GM18858 (cell line): ENCODE data around the gene CA10.

Experiments used
- ATAC-seq: cut with Tn5 transposase; IDR thresholded peaks from one replicate; pipeline ENCODE4 v1.9.1; 2021; ENCODE audit not compliant: unreplicated experiment

Gene CA10

DNA sequence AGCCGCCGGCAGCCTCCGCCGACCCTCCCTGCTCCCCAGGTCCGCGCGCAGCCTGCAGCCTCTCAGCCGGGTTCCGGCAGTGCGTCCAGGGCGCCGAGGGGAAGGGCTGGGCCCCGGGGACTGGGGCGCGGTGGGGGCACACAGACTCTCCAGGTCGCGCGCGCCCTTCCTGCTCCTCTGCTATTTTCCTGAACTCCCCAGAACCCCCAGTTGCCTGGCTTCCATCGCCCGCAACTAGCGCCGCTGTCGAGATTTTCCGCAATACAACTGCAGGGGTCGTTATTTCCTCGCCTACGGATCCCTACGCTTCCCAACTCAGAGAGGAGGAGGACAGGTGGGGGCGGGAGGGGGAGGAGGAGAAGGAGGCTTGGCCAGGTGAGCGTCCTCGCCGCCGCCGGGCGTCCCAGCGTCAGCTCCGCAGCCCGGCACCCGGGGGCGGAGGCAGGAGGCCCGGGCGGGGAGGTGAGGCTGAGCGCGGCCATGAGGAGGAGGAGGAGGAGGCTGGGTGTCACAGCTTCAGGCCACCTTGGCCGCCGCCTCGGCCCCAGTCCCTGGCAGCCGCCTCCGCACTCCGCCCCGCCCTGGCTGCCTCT lies at the start of gene CA10:
Gene CA10, minus strand, starts transcription at position 265 of the 593 bp plus-strand sequence.
- ATAC-seq: no peak

DNA sequence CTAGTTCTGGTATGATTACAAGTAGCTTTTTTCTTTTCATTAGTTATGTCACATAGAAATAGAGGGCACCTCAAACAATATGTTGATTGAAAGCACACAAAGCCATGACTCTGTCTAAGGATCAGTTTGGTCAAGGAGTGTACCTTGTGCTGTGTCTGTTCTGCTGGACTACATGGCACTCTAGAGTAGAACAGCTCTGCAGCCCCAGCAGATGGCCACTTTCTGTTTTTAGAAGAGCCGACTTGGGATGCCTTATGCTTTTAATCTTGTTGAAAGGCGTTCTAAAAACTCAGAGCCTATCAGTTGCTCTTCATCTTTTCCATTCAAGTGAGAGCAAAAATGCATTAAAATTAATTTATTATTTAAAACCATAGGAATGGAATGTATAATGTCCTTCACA lies 49.3 kb upstream of the CA10 start:
- ATAC-seq: no peak

DNA sequence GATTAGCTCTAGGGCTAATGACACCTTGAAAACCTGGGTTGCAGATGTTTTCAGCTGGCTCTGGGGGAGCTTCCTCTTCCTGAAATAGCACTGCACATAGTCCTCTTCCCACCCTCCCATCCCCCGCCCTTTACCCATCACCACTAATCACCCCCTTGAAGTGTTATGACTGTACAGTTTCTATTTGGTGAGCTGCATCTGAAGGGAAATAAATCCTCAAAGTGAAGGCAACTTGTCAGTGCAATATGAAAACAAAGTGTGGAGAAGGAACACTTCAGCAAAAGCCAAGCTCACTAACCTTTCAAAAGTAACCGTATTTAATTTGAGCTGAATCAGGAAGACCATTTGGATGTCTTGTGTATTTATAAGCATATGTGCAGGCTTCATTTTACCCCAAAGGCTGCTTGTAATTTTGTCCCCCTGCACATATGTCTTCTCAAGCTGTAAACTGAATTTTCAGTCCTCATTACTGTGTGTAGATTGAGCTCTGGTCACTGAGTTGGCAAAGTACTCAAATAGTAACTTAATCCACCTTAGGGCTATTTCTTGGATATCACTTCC lies 44.1 kb upstream of the CA10 start:
- no peak for ATAC-seq

DNA sequence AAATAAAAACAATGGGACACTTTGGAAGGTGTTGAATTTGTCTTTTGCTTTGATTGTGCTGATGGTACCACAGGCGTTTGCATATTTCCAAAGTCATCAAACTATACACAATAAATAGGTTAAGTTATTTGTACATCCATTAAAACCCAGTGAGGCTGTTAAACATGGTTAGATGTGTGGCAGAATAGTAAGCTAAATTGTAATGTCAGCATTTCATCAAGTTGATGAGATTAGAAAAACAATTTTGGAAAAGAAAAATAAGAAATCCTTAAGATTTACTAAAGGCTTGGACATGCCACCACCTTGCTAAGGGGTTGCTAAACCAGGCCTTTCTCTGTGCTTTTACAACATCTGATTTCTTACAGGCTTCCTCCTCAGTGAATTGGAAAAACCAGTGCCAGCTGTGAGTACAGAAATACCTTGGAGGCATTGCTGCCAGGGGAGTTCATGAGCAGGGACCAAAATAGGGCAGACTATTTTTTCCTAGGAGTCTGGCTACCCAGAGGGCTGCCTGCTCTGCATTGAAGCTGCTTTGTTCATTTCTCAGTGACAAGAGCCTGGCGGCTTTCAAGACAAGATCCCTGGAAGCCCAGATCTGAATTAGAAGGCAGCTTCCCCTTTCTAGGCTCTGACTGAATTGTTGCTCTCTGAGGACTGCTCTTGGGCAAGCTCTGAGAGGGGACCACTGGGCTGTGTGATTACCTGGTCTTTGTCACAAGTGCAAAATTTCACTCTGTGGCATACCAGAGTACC lies 43.4 kb upstream of the CA10 start:
- no peak for ATAC-seq

DNA sequence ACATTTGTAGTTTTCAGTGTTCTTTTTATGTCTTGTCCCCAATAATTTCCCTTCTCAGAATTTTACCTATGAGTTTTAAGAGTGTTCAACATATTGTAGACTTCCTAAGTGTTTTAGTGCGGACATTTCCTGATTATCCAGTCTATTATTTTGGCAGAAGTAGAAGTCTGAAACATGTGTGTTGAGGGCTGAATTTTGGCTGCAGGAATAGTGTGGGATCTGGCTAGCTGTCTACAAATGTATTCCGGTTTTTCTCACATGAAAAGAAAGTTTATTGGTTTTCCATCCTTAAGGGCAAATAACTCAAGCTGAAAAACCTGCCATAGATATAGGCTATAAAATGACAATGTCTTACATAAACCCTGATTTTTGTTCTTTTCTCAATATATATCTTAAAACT lies 33.0 kb upstream of the CA10 start:
- ATAC-seq: no peak

DNA sequence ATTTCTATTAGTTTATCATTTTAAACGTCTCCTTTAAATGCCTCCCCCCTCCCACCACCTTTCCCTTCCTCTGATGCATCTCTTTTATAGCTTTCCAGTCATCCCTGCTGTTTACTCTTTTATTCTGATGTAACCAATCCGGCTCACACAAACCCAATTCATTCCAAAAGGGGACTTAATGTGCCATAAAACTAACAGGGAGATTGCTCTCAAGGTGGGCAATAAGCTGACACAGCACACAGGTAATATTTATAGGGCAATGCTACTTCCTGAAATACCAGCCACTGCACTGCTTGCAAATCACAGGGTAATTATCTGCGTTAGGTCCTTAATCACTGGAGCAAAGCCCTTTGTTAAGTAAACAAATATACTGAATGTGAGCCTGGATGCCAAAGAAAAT lies 23.3 kb upstream of the CA10 start:
- ATAC-seq: no peak

DNA sequence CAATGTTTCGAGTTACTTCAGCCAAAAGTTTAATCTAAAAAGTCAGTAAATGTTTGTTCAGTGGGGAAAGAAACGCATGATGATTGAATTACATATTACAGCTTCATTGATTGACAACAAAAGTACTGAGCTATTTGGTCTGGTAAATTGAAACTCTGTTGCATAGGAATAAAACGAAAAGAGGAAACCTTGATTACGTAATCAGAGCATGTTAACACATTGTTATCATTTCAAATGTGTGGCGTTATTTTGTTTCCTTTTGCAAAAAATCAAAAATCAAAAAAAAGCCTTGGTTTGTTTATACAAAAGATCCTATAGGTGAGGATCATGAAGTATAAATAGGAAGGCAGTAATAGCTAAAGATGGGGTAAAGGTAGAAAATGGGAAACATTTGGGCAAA lies 19.5 kb upstream of the CA10 start:
- no peak for ATAC-seq

DNA sequence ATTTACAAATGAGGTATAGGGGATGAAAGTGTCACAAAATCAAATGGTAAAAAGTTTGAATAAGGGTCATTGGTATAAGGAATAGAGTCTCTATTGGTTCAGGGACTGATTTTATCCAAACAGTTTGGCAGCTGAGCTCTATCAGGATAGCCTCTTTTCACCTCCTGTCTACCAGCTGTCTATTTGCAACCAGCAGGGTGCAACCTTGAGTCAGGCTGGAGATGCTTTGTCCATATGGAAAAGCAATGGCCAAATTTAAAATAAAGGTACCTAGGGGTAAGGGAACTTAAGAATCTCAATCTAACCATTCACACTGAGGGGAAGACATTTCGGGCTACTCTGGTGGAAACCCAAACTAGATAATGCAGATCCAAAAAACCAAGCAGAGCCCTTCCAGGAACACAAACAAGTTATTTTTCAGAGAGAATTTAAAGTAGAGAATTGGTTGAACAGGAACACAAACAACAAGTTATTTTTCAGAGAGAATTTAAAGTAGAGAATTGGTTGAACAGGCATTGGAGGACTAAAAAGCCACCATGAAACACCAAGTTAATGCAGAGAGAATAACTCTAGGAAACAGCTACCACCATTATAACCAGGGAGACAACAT lies 12.6 kb upstream of the CA10 start:
- no peak for ATAC-seq

DNA sequence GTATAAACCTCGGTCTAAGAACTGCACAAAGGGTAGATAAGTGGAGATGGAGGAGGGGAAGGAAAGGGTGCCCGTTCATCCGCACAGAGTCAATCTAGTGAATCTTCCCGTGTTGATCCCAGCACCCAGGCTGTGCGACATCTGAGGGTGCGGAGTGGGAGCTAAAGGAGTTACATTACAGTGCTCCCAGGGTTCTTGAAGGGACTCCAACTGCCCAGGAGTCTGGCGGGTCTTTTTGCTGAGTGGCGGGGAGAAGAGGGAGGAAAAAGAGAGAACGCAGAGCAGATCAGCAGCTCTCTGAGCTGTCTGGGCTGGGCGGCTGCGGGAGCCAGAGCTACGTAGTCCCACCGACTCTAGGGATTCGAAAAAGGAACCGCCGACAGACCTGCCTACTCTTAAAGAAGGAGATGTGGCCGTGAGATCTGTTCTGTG lies 1.6 kb upstream of the CA10 start:
- no peak for ATAC-seq

DNA sequence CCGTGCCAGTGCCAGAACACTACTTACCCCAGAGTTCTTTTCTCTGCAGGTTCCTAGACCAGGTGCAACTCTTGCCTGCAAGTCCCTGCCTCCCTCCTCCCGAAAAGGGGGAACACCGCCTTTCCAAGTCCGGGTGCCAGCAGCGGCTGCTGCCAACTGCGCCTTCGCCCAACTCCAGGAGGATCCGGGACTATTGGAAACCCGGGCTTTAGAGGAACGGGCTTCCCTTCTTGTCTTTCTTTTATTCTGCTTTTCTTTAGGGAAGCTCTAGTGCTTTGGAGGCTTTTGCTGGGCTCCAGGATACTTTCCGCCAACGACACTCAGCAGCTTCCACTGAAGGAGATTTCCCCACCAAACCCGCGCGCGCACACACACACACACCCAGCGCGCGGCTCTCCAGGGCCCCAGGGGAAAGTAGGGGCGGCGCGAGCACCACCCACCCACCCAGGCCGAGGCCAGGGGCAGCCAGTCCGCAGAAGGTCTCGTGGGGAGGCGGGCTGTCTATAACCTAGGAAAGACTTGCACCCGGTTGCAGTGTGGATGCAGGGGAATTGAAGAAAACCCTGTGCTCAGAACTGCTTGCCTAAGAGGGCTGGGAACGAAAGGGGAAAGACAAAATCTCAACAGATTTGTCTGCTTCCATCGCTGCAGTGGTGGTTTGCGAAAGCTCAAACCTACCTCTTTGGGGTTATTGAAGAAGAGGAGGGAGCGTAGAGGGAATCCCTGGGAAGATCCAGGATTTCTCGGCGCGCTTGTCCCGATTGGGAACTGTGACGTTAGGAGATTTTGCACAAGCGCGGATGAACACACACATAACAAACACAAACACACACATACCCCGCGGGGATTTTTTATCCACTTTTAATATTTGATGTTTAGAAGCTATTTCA lies 977 bp upstream of the CA10 start:
- no peak for ATAC-seq

DNA sequence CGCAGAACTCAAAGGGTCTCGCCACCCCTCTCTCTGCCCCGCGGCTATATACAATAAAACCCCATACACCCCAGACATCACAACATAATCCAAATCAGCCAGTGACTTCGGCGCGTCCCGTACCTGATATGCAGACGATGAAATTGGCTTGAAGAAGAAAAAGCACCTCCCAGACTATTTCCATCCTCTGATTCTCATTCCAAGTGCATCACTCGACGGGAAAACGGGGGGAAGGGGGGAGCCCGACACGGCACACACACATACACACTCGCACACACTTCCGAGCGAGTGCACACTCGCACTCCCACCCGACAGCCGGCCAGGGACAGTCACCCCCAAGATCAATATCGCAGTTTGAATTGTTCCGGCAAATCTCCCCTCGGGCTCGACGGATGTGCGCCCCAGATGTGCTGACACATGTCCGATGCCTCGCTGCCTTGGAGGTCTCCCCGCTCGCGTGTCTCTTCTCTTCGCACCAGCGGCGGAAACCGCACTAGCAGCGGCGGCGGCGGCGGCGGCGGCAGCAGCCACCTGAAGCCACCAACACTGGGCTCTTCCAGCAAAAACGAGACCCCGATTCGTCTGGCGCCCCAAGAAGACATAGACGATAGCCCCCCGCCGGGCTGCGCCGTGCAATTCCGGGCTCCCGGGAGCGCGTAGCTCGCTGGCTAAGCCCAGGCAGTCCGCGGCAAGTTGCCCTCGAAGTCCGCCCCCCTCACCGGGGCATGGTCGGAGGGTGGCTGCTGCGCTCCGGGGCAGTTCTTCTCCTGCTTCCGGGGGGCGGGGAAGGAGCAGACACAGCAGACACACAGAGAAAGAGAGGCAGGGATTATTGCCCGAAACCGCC lies 688 bp downstream of the CA10 start:
- no peak for ATAC-seq

DNA sequence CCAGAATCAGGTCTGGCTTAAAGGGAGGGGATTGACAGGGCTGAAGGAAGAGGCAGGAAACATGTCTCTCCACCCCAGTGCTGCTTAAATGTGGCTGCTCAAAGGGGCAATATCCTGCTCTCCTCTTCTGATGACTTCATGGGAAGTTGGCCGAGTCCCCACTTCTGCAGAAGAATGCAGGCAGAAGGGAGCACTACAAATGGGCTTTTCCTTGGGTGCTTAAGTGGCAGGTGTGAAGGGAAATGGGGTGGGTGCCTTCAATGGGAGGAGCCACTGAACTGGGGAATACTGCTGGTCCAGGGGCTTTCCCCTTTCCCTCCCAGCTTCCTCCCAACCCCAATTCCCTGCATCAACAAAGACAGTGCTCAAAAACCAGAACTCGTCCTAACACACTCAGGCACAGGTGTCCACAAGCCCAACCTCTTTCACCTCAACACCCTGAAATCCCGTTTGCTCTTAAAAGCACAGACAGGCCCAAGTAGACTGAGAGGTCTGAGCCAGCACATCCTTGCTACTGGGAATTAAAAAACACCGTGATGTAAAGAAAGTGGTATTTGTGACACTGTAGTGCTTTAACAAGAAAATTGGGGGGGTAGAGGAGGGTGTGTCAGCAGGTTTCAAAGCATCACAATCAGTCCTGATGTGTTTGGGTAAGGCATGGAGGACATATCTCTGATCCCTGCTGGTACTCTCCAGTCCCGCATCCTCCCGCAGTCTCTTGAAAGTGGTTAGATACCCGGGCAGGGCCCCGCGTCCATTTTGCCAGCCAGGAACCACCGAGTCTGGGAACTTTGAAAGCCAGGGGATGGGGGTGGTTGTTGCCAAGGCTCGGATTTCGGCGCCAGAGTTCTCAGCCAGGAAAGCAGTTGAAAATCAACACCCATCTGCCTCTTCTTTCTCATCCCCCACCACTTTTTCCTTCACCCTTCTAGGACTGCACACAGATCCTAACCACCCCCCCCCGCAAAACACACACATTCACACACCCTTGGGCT lies 1.6 kb downstream of the CA10 start:
- ATAC-seq: no peak

DNA sequence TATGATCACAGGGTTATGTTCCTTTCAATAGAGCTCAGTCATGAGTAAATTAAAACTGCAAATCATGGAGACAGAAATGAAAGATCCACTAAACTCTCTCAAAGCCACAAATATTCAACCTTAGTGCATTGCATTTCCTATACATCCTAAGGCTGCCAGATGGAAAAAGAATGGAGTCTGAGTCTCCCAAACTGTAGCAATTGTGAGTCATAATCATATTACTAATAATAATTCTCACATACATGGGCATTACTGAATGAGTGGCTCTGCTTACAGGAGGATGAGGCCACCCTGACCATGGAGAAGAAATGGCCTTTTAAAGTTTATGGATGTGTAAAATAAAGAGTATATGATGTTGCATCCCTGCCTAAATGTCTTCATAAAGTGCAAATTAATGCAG lies 3.2 kb downstream of the CA10 start:
- no peak for ATAC-seq

DNA sequence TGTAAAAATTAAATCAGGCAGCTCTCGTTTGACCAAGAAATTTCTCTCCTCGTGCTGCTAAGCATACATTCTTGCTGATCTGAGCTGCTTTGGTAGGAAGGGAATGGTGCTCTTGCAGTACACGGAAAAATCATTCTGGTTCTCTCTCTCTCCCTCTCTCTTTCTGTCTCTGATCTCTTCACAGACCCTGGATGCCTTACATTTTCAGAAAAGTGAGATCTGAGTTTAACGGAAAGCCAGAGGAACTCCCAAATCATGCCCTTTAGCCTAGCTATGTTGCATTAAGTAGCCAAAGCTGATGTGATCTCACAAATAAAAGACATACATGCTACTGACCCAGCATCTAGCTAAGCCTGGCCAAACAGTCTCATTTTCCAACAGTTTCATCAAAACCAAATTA lies 4.0 kb downstream of the CA10 start:
- ATAC-seq: no peak

DNA sequence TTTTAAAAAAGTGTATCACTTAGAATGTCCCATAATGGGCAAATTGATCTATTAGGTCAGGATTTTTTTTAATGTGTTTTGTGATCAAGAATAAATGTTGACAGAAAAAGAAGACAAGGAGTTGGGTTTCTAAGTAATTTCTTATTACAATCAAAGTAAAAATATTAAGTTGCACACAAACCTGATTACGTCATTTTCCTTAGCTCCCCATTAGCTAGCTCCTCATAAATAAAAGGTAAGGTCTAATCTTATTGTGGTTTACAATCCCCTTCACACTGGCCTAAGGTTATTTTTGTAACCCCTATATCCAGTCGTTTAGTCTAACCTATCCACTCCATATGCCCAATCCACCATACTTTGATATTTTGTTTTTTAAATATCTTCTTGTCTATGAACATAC lies 7.6 kb downstream of the CA10 start:
- ATAC-seq: no peak

DNA sequence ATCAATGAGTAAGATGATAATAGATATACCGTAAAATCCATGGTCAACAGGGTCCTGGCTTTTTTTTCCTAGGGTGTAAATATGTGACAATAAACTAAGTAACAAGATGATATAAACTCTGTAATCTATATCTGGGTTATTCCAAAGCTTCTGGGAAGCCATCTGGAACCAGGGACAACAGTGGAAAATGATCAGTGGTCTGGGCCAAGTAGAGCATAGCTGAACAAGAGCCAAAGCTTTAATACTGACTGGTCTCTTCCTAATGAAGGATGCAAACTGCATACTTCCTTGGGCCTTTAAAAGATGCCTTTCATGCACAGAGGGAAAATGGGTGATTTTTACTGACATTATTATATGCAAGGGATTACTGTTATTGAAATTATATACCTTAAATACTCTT lies 8.9 kb downstream of the CA10 start:
- no peak for ATAC-seq

DNA sequence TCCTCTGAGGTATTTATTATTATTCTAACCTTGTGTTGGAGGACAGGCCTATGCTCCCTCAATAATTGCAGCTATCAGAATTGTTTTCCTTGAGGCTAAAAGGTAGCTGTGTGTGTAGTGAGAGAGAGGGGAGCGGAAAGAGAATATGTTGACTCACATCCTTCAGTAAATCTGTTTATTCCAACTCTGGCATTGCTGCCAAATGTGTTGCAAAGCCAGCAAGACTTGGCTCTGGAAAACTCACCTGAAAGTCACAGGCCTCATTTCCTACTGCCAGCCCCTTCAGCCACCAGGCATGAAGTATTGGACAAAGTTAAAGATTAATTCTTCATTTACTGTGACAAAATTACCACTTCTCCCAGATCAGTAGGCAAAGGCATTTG lies 9.6 kb downstream of the CA10 start:
- no peak for ATAC-seq

DNA sequence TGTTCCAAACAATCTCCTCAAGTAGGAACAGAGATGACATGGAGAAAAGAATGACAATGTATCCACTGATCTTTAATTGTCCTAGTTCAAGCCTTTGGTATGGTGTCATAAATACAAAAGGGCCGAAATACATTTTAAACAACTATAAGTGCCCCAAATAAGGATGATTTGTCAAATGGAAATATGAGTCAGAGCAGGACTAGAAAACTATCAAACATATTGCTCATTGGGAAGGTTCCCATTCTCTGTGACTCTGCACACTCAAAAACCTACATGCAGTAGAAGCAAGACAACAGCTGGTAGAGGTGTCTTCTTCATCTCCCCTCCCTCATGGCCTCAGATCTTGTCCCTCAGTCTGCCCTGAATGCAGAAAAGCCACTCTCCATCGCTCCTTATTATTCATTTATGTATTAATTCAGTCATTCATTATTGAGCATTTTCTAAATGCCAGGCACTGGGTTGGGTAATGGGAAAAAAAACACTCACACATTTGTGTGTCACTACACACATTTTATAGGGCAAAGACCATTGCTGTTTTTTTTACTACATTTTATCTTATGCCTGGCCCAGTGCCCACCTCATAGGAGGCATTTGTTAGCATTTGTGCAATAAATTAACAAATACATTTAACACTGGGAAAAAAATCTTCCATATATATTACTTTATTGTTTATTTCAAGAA lies 10.1 kb downstream of the CA10 start:
- no peak for ATAC-seq

DNA sequence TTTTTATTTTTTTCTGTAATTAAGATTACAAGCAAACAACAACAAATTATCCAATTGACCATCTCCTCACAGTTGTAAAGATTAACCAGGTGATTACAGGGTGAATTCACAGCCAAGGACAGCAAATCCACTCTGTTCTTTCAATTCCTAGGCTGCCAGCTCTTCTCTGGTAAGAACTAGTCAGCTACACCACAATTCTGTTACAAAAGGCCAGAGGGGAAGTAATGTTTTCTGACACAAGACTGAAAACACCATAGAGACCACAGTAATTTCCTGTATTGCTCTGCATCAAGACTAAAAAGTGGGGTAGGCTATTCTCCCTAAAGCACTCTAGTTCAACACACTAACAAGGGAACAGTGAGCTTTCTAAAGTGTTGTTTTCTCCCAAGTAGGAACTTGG lies 10.6 kb downstream of the CA10 start:
- ATAC-seq: peak; percentile 53
